B cell (primary cell): ENCODE results near the gene ZCCHC24. TPM values are rescaled to one million over a fixed set of nuclear protein-coding genes. Genes with fewer than 3 reads are reported as not detected.

ENCODE experiments used
- ATAC-seq: fragments of 200-7000 bp; cut with Tn5 transposase; one replicate; pipeline ENCODE4 v1.10.0; 2021; ENCODE audit warnings: low read depth, mild to moderate bottlenecking, moderate number of reproducible peaks, moderate library complexity
- CTCF ChIA-PET: fragments of 350-600 bp; sonication (Branson Sonifier 250); formaldehyde crosslinking; loops from one replicate; lab custom pipeline; 2021; ENCODE audit warnings: antibody characterized with exemption, inconsistent platforms; lab: Charles Lee
- POLR2A ChIA-PET: fragments of 350-600 bp; sonication (Branson Sonifier 250); formaldehyde crosslinking; loops from one replicate; lab custom pipeline; 2021; ENCODE audit warnings: antibody characterized with exemption; lab: Charles Lee
- DNase-seq: peaks from one replicate; pipeline ENCODE4 v3.0.0; 2013
- H2AFZ ChIP-seq: 2 replicates; pipeline ENCODE4 v1.6.1; 2012; ENCODE audit warnings: mild to moderate bottlenecking, low read depth, low read length; ENCODE audit not compliant: insufficient read depth, poor library complexity, severe bottlenecking
- H3K27ac ChIP-seq, 2 donors: 1 replicate in 1 of 2; 2 replicates in 1 of 2; pipeline ENCODE4 v1.5.1; 2012 to 2013; ENCODE audit warnings: low read length in 2 of 2, mild to moderate bottlenecking in 2 of 2, moderate library complexity in 1 of 2
- H3K27me3 ChIP-seq, 4 experiments: fragments of 200-600 bp in 1 of 4; sonication (generic) in 1 of 4; replicated peaks in 1 of 4; 1 replicate in 2 of 4; 2 replicates in 2 of 4; pipeline versions ENCODE4 v1.6.1 to v1.7.0; 2013 to 2016; ENCODE audit warnings: low read length in 3 of 4, mild to moderate bottlenecking in 2 of 4, mixed read lengths in 1 of 4, moderate library complexity in 1 of 4; ENCODE audit not compliant: insufficient read depth in 4 of 4, control insufficient read depth in 3 of 4; ENCODE audit errors: control extremely low read depth in 1 of 4
- H3K36me3 ChIP-seq, 2 experiments: replicated peaks in 1 of 2; 1 replicate in 1 of 2; 2 replicates in 1 of 2; pipeline versions ENCODE4 v1.6.1 to v1.7.1; 2013; ENCODE audit warnings: low read length in 1 of 2; ENCODE audit not compliant: insufficient read depth in 2 of 2, control insufficient read depth in 1 of 2; ENCODE audit errors: control extremely low read depth in 1 of 2, extremely low read depth in 1 of 2
- H3K4me1 ChIP-seq, 2 donors: fragments of 200-600 bp in 1 of 2; sonication (generic) in 1 of 2; 1 replicate in 1 of 2; 2 replicates in 1 of 2; pipeline versions ENCODE4 v1.5.1 to v1.6.1; 2013 to 2017; ENCODE audit warnings: low read length in 2 of 2; ENCODE audit not compliant: control insufficient read depth in 2 of 2, insufficient read depth in 2 of 2
- H3K4me2 ChIP-seq: replicated peaks from 2 replicates; pipeline ENCODE3; 2012; ENCODE audit warnings: mild to moderate bottlenecking, low read depth, low read length; ENCODE audit not compliant: poor library complexity, severe bottlenecking
- H3K4me3 ChIP-seq, 5 experiments: fragments of 200-600 bp in 1 of 5; sonication (generic) in 1 of 5; 1 replicate in 3 of 5; 2 replicates in 2 of 5; pipeline versions ENCODE4 v1.5.1 to v1.7.0; 2011 to 2016; ENCODE audit warnings: low read length in 4 of 5, mild to moderate bottlenecking in 4 of 5, low read depth in 2 of 5, control low read depth in 1 of 5, moderate library complexity in 1 of 5; ENCODE audit not compliant: insufficient read depth in 1 of 5; ENCODE audit errors: control extremely low read depth in 1 of 5, extremely low read depth in 1 of 5
- H3K79me2 ChIP-seq: fragments of 200-600 bp; sonication (generic); one replicate; pipeline ENCODE4 v1.6.0; 2016; ENCODE audit warnings: low read length; ENCODE audit not compliant: control insufficient read depth, insufficient read depth
- H3K9ac ChIP-seq: fragments of 200-600 bp; sonication (generic); 2 replicates; pipeline ENCODE4 v1.6.1; 2017; ENCODE audit warnings: mild to moderate bottlenecking, low read length, moderate library complexity
- H3K9me3 ChIP-seq, 3 donors: one replicate each; pipeline versions ENCODE4 v1.6.1 to v1.7.1; 2013; ENCODE audit warnings: low read length in 2 of 3; ENCODE audit not compliant: control insufficient read depth in 2 of 3, insufficient read depth in 1 of 3; ENCODE audit errors: control extremely low read depth in 1 of 3
- H4K20me1 ChIP-seq: 2 replicates; pipeline ENCODE4 v1.6.0; 2012; ENCODE audit warnings: mild to moderate bottlenecking, low read length; ENCODE audit not compliant: insufficient read depth, control insufficient read depth, poor library complexity, severe bottlenecking
- H3K27ac Mint-ChIP-seq: one replicate; pipeline ENCODE4 v1.8.0; 2021; ENCODE audit warnings: mixed read lengths
- H3K27me3 Mint-ChIP-seq: one replicate; pipeline ENCODE4 v1.8.0; 2021; ENCODE audit warnings: mixed read lengths
- H3K4me1 Mint-ChIP-seq: one replicate; pipeline ENCODE4 v1.8.0; 2021; ENCODE audit warnings: mixed read lengths
- H3K4me3 Mint-ChIP-seq: one replicate; pipeline ENCODE4 v1.8.0; 2021; ENCODE audit warnings: mixed read lengths
- H3K9me3 Mint-ChIP-seq: one replicate; pipeline ENCODE4 v1.8.0; 2022; ENCODE audit warnings: mixed read lengths; ENCODE audit not compliant: insufficient read depth
- CTCF ChIP-seq: fragments of 200-600 bp; IDR thresholded peaks from one replicate; pipeline ENCODE4 v1.8.0; 2022; ENCODE audit warnings: antibody characterized with exemption, mild to moderate bottlenecking
- EZH2 ChIP-seq: IDR thresholded peaks from 2 replicates; pipeline ENCODE4 v1.6.1; 2012; ENCODE audit warnings: borderline replicate concordance, low read depth, mild to moderate bottlenecking, moderate library complexity, low read length; ENCODE audit not compliant: insufficient read depth, poor library complexity, severe bottlenecking
- WGBS: methylation state at CpG from one replicate; pipeline ENCODE4 v1.1.5; 2013; ENCODE audit warnings: missing lambda C conversion rate; ENCODE audit not compliant: insufficient coverage; 5-methylcytosine and 5-hydroxymethylcytosine counted together
- intact Hi-C: fragments of 100-400 bp; cut with micrococcal nuclease; formaldehyde crosslinking; loops from one replicate; pipeline ENCODE4 v1.10.0; 2022
- polyA plus RNA-seq: library from polyadenylated mRNA; depleted of rRNA; stranded (reverse); fragments of >200 nt; gene quantifications from 2 replicates; pipeline ENCODE4 v1.2.3, GENCODE V29; 2012
- total RNA-seq, 2 donors: library from RNA; stranded (reverse); fragments of 120-200 nt in 1 of 2; gene quantifications; 1 replicate in 1 of 2; 2 replicates in 1 of 2; pipeline versions ENCODE4 v1.2.3 to v1.2.4, GENCODE V29; 2013 to 2022

The ZCCHC24 gene
- total and polyA plus RNA-seq, 2 donors (not counting 1 experiment from before 2014, with no cell fraction given), result 0.34 to 2.3 TPM

DNA sequence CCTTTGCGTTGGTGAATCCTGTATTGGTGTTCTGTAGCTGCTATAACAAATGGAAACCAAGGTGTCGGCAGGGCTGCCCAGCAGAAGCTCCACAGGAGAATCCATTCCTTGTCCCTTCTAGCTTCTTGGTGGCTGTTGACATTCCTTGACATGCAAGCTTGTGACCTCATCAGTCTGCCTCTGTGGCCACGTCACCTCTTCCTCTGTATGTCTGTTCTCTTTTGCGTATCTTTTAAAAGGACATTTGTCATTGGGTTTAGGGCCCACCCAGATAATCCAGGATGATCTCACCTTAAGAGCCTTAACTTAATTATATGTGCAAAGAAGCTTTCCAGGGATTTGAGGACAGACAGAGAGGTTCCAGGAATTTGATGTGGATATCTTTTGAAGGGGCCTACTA is 15.3 kb upstream of the ZCCHC24 start:
- no peak overlapping the region for H3K4me3 ChIP-seq
- ATAC-seq, result no peak
- intact Hi-C loops, result no loop called here
- TF ChIP-seq CTCF (no peak), EZH2 (no peak)
- Mint-ChIP-seq H3K4me1 (no peaks in the 10 kb centered on the region), H3K9me3 (no peaks in the 10 kb centered on the region), H3K4me3 (no peak overlapping the region), H3K27ac (no peak overlapping the region), H3K27me3 (peaks cover 14% of the 10 kb centered on the region)
- no peaks in the 10 kb centered on the region for H3K4me1 ChIP-seq
- CTCF ChIA-PET, result interaction anchor here (1.7 to 4.1 kb wide), 2 partner anchors 9 to 86 kb away, joined by 5 to 27 read pairs; no protein-coding TSS in a partner anchor
- no peak overlapping the region for H3K4me2 ChIP-seq
- no peaks in the 10 kb centered on the region for H3K79me2 ChIP-seq
- no peak for DNase-seq
- peaks cover 0 to 3% (median 0%) of the 10 kb centered on the region in 3 donors for H3K9me3 ChIP-seq
- WGBS, result 100% methylated on average over 3 of the region's 4 CpGs
- peaks cover 0 to 8% (median 6%) of the 10 kb centered on the region in 4 experiments for H3K27me3 ChIP-seq
- H3K9ac ChIP-seq, result no peak overlapping the region
- H3K36me3 ChIP-seq, result no peaks in the 10 kb centered on the region
- no peaks in the 10 kb centered on the region for H4K20me1 ChIP-seq
- no peak overlapping the region for H2AFZ ChIP-seq
- H3K27ac ChIP-seq, result no peak overlapping the region
- POLR2A ChIA-PET, result no interaction called here

DNA sequence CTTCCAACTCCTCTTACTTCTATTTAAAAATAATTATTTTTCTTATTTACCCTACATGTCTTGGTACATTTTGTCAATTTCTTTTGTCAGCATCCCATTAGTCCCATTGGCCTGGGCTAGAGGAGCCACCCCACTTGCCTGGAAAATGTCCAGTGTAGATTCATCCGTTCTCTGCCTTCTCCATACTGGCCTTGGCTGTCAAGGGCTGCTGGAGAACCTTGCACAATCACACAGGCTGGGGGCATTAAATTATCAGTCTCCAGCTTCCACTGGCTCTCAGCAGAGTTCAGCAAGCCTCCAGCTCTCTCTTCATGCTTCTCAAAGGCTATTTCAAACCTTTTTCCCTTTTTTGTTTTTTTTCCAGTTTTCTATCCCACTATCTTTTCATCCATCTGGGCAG is 13.8 kb upstream of the ZCCHC24 start:
- POLR2A ChIA-PET, result no interaction called here

More for the DNA sequence above, 13.8 kb upstream of the ZCCHC24 start:
- H3K79me2 ChIP-seq, result no peaks in the 10 kb centered on the region
- peaks cover 0 to 8% (median 6%) of the 10 kb centered on the region in 4 experiments for H3K27me3 ChIP-seq
- CTCF ChIA-PET, result no interaction called here
- H3K36me3 ChIP-seq, result no peaks in the 10 kb centered on the region
- H3K27ac ChIP-seq, result no peak overlapping the region
- WGBS, result 90% methylated on average over 1 of the region's 1 CpG
- no peak overlapping the region for H2AFZ ChIP-seq
- H3K9ac ChIP-seq, result no peak overlapping the region
- peaks cover 12% of the 10 kb centered on the region for H3K27me3 Mint-ChIP-seq
- H3K4me1 Mint-ChIP-seq, result no peaks in the 10 kb centered on the region
- no peaks in the 10 kb centered on the region for H3K4me1 ChIP-seq
- no peak overlapping the region for H3K4me3 Mint-ChIP-seq
- no peaks in the 10 kb centered on the region for H4K20me1 ChIP-seq
- DNase-seq, result no peak
- no peaks in the 10 kb centered on the region for H3K9me3 Mint-ChIP-seq
- peaks cover 0 to 3% (median 0%) of the 10 kb centered on the region in 3 donors for H3K9me3 ChIP-seq
- intact Hi-C loops, result no loop called here
- ATAC-seq, result no peak
- H3K4me3 ChIP-seq, result no peak overlapping the region
- no peak overlapping the region for H3K4me2 ChIP-seq
- H3K27ac Mint-ChIP-seq, result no peak overlapping the region
- no peak for TF ChIP-seq EZH2
- no peak for TF ChIP-seq CTCF
